ENCODE results near the gene PNCK. TPM values are rescaled to one million over a fixed set of nuclear protein-coding genes. Genes with fewer than 3 reads are reported as not detected.

Gene PNCK
- total RNA-seq, 2 donors from 2014 or later: 1.9 to 11.1 TPM

- Histone ChIP-seq H3K36me3 (no peaks in the 10 kb centered on the region), H3K4me1 (no peaks in the 10 kb centered on the region), H3K27ac (no peak overlapping the region), H3K4me3 (no peak overlapping the region), H3K9ac (ENCODE audit: low read depth in 2 of 2, low read length in 2 of 2) (no peak overlapping the region), H3K27me3 (peaks cover 4% of the 10 kb centered on the region), H3K9me3 (no peaks in the 10 kb centered on the region)
- intact Hi-C loops (cut with DNase I): no loop called here
- TF ChIP-seq CTCF (IDR thresholded peaks at IDR 0.05): no peak
- no peak for DNase-seq
These were observed 45.5 kb downstream of the PNCK start for GRCh38 chrX:153628129-153628528.

GRCh38 chrX:153627675-153628111 is 45.9 kb downstream of the PNCK start:
- H3K9me3 ChIP-seq: no peaks in the 10 kb centered on the region
- no peak for DNase-seq
- H3K4me1 ChIP-seq: no peaks in the 10 kb centered on the region
- H3K4me3 ChIP-seq: no peak overlapping the region
- no peaks in the 10 kb centered on the region for H3K36me3 ChIP-seq
- H3K27me3 ChIP-seq: peaks cover 4% of the 10 kb centered on the region
- H3K27ac ChIP-seq: no peak overlapping the region
- intact Hi-C loops (cut with DNase I): no loop called here
- no peak overlapping the region for H3K9ac ChIP-seq (ENCODE audit: low read depth in 2 of 2, low read length in 2 of 2)
- TF ChIP-seq CTCF (IDR thresholded peaks at IDR 0.05): no peak

- Histone ChIP-seq H3K4me1 (no peaks in the 10 kb centered on the region), H3K9ac (ENCODE audit: low read depth in 2 of 2, low read length in 2 of 2) (no peak overlapping the region), H3K36me3 (no peaks in the 10 kb centered on the region), H3K4me3 (no peak overlapping the region), H3K27ac (no peak overlapping the region), H3K9me3 (no peaks in the 10 kb centered on the region), H3K27me3 (peaks cover 4% of the 10 kb centered on the region)
- intact Hi-C loops (cut with DNase I): no loop called here
- TF ChIP-seq CTCF (IDR thresholded peaks at IDR 0.05): no peak
- DNase-seq: no peak
These were observed 46.5 kb downstream of the PNCK start for GRCh38 chrX:153626863-153627674.

- Histone ChIP-seq H3K9me3 (no peaks in the 10 kb centered on the region), H3K9ac (ENCODE audit: low read depth in 2 of 2, low read length in 2 of 2) (no peak overlapping the region), H3K27me3 (peaks cover 4% of the 10 kb centered on the region), H3K4me1 (no peaks in the 10 kb centered on the region), H3K27ac (no peak overlapping the region), H3K36me3 (no peaks in the 10 kb centered on the region), H3K4me3 (no peak overlapping the region)
- TF ChIP-seq CTCF (IDR thresholded peaks at IDR 0.05): no peak
- no peak for DNase-seq
- intact Hi-C loops (cut with DNase I): no loop called here
These were observed 47.5 kb downstream of the PNCK start for GRCh38 chrX:153626025-153626633.

- intact Hi-C loops (cut with DNase I): no loop called here
- H3K36me3 ChIP-seq: no peaks in the 10 kb centered on the region
- no peaks in the 10 kb centered on the region for H3K9me3 ChIP-seq
- H3K9ac ChIP-seq (ENCODE audit: low read depth in 2 of 2, low read length in 2 of 2): no peak overlapping the region
- H3K4me1 ChIP-seq: no peaks in the 10 kb centered on the region
- H3K27ac ChIP-seq: no peak overlapping the region
- no peak overlapping the region for H3K4me3 ChIP-seq
- H3K27me3 ChIP-seq: peaks cover 4% of the 10 kb centered on the region
- TF ChIP-seq CTCF (IDR thresholded peaks at IDR 0.05): no peak
- DNase-seq: no peak
These were observed 48.2 kb downstream of the PNCK start for GRCh38 chrX:153625271-153626024.
